ENCODE results near the gene PPP1R14C.

DNA sequence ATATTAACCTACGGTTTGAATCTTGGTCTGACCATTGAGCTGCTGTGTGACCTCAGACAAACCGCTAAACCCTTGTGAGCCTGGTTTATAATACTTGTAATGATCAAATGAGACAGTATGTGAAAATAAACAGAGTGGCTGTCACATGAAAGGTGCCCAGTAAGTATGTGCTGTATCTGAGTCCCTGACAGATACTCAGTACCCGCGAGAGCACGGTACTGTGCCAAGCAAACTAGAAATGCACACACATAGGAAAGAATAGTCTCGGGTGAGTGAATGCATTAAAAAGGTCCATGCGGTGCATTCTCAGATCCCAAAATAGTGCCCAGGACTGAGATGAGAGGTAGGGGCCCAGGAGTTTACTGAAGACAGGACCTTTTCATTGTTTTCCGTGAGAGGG lies 93.3 kb downstream of the PPP1R14C start:
- TF ChIP-seq EZH2phosphoT487 (IDR thresholded peaks at IDR 0.05; ENCODE audit: insufficient read depth, low read depth) (no peak), EZH2 (IDR thresholded peaks at IDR 0.05; ENCODE audit: insufficient read depth, poor library complexity, severe bottlenecking) (no peak)

All from GM23248 (cell line).